ENCODE data around the gene AUTS2.

The AUTS2 gene

DNA sequence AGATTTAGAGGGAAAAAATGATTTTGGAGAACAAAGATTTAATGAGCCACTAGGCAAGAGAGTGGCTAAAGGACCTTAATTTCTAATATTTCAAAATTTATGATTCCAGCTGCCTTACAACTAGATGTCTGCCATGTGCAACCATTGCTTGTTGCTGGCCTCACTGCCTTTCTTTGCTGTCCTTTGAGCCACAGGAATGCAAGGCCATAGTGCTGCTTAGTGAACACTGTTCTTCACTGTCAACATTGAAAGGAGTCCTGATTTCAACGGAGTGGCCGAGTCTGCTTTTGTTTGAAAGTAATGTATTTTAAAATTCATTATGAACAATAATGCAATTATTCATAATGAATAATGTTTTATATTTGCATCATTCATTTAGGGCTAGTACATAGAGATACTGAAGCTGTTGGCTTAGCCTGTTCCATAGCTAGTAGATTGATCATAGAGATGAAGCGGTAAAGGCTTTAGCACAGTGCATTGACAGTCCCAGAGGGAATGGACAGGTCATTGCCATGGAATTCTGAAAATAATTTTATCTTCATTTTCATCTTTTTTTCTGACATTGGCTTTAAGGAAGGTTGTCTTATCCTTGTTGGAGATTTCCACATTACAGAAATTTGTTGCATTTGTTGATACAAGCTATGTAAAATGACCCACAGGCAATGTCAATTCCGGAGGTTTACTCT lies 544.1 kb downstream of the AUTS2 start:
- H3K36me3 ChIP-seq (ENCODE audit: insufficient read depth, low read length), result no peaks in the 10 kb centered on the region
- no peaks in the 10 kb centered on the region for H3K27me3 ChIP-seq (ENCODE audit: insufficient read depth, low read length)
- no peaks in the 10 kb centered on the region for H3K4me1 ChIP-seq (ENCODE audit: insufficient read depth, low read length)
- H2AFZ ChIP-seq (ENCODE audit: low read depth, low read length), result no peak overlapping the region
- H3K4me3 ChIP-seq (ENCODE audit: low read length), result no peak overlapping the region
- H3K9me3 ChIP-seq (ENCODE audit: low read length), result no peaks in the 10 kb centered on the region

DNA sequence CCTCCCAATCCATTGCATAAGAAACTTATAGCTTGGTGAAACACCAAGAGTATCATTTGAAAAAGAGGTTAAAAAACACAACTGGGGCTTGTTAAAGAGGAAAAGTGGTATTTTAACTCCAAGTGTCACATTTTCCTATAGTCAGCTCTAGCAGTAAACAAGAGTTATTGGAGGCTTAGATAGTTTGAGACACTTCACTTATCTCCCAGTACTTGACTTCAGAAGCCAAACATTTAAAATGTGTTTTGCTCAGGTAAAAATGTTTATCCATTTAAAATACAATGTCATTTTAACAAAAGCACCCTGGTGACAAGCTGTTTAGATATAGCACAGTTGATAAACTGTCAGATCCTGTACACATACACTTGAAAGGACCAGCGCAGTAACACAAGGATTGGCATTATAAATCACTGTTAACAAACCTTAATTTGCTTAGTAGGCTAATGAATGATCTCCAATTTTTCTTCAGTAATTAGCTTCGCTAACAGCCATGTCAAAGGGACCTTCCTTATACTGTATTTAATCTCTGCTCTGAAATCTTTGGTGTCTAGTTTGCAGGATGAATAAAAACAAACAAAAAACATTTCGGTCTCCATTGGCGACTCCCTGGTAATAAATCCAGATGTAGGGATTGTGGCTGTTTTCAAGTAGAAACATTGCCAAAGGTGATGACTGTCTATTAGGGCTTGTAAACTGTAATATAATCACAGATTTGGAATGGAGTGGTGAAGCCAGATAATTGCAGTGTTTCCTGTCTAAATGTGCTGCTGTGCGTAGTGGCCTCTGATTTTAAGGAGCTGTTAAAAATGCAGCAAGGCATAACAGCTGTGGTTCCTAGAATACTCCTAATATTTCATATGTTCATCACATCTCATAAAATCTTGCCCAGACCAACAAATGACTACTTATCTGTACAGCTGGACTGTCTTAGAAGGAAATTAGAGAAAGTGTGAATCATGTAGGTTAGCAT lies 545.1 kb downstream of the AUTS2 start:
- H3K4me3 ChIP-seq (ENCODE audit: low read length), result no peak overlapping the region
- H3K9me3 ChIP-seq (ENCODE audit: low read length), result no peaks in the 10 kb centered on the region
- no peaks in the 10 kb centered on the region for H3K36me3 ChIP-seq (ENCODE audit: insufficient read depth, low read length)
- no peaks in the 10 kb centered on the region for H3K4me1 ChIP-seq (ENCODE audit: insufficient read depth, low read length)
- no peaks in the 10 kb centered on the region for H3K27me3 ChIP-seq (ENCODE audit: insufficient read depth, low read length)
- no peak overlapping the region for H2AFZ ChIP-seq (ENCODE audit: low read depth, low read length)

DNA sequence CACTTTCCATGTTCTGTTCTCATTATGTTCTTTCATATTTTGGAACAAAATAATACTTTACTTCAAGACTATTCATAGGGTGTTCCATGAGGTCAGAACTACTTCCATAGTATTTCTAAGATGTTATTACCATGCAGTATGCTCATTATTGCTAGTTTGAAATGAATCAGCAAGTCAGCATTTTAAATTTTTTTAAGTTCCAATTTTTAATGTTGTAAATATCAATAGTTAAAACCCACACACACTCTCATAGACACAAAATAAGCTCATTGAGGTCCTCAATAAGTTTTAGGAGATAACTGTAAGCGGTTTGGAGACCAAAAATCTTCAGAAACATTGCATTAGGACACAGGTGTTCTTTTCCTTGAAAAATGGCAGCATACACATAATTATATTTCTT lies 550.7 kb downstream of the AUTS2 start:
- Histone ChIP-seq H3K4me1 (ENCODE audit: insufficient read depth, low read length) (peaks cover 4% of the 10 kb centered on the region), H3K36me3 (ENCODE audit: insufficient read depth, low read length) (no peaks in the 10 kb centered on the region), H3K27me3 (ENCODE audit: insufficient read depth, low read length) (no peaks in the 10 kb centered on the region), H3K4me3 (ENCODE audit: low read length) (no peak overlapping the region), H3K9me3 (ENCODE audit: low read length) (peaks cover 2% of the 10 kb centered on the region), H2AFZ (ENCODE audit: low read depth, low read length) (no peak overlapping the region)

DNA sequence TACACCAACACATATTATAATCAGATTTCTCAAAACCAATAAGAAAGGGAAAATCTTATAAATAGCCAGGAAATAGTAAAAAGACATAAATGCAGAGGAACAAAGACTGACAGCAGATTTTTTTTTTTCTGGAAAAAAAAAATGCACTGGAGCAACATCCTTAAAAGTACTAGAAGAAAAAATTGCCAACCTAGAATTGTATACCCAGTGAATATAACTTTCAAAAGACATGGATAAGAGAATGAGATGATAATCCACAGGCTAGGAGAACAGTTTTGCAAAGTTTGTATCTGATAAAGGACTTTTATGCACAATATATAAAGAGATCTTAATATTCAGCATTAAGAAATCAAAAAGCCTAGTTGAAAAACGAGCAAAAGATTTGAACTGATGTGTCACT lies 554.0 kb downstream of the AUTS2 start:
- Histone ChIP-seq H3K4me3 (ENCODE audit: low read length) (no peak overlapping the region), H3K9me3 (ENCODE audit: low read length) (peaks cover 2% of the 10 kb centered on the region), H3K36me3 (ENCODE audit: insufficient read depth, low read length) (no peaks in the 10 kb centered on the region), H3K4me1 (ENCODE audit: insufficient read depth, low read length) (peaks cover 4% of the 10 kb centered on the region), H3K27me3 (ENCODE audit: insufficient read depth, low read length) (no peaks in the 10 kb centered on the region), H2AFZ (ENCODE audit: low read depth, low read length) (no peak overlapping the region)

DNA sequence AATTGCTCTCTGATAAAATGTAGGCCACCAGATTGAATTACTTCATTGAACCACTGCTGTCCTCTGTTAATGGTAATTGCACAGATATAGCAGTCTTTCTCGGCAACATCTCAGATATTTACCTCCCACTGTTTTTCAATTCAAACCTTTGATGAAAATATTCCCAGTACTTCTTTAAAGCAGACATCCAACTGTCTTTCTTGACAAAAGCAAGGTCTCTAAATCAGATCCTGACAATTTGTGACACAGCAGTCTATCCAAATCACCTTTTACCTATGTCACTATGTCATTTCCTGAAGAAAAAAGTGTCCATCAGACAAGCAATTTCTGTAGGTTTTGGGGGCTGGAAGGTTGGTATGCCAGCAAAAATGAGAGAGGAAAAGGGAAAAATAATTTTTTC lies 555.7 kb downstream of the AUTS2 start:
- H3K36me3 ChIP-seq (ENCODE audit: insufficient read depth, low read length), result no peaks in the 10 kb centered on the region
- H3K9me3 ChIP-seq (ENCODE audit: low read length), result peaks cover 2% of the 10 kb centered on the region
- no peak overlapping the region for H2AFZ ChIP-seq (ENCODE audit: low read depth, low read length)
- H3K27me3 ChIP-seq (ENCODE audit: insufficient read depth, low read length), result no peaks in the 10 kb centered on the region
- peaks cover 4% of the 10 kb centered on the region for H3K4me1 ChIP-seq (ENCODE audit: insufficient read depth, low read length)
- no peak overlapping the region for H3K4me3 ChIP-seq (ENCODE audit: low read length)

DNA sequence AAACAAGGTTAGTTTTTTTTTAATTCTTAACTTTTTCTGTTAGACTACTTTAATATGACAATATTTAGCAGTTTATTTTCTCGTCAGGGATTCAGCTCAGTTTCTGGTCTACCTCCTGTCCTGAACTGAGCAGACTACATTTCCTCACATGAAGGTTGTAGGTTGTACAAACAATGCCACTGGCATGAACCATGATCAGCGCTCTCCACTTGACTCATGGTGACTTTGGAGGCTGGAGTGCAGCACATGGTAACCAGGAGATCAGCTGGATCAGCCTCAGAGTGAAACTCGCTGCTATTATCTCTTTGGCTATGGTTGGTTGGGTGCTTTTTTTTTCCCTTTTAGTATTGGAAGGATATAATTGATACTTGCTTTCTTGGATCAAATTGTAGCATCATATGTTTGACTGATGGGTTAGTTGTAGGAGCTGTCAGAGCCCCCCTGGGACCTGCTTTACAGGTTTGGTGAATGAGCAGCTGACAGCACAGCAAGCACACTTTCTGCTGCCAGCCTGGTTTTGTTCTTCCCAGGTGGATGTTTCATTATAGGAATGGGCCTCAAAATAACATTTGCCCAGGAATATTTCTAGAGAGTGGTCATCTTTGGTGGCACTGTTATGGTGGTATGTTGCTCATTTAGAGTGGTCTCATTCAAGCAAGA lies 556.4 kb downstream of the AUTS2 start:
- H3K4me3 ChIP-seq (ENCODE audit: low read length), result no peak overlapping the region
- H3K4me1 ChIP-seq (ENCODE audit: insufficient read depth, low read length), result peaks cover 4% of the 10 kb centered on the region
- no peaks in the 10 kb centered on the region for H3K36me3 ChIP-seq (ENCODE audit: insufficient read depth, low read length)
- H3K27me3 ChIP-seq (ENCODE audit: insufficient read depth, low read length), result no peaks in the 10 kb centered on the region
- H2AFZ ChIP-seq (ENCODE audit: low read depth, low read length), result no peak overlapping the region
- H3K9me3 ChIP-seq (ENCODE audit: low read length), result peaks cover 2% of the 10 kb centered on the region

DNA sequence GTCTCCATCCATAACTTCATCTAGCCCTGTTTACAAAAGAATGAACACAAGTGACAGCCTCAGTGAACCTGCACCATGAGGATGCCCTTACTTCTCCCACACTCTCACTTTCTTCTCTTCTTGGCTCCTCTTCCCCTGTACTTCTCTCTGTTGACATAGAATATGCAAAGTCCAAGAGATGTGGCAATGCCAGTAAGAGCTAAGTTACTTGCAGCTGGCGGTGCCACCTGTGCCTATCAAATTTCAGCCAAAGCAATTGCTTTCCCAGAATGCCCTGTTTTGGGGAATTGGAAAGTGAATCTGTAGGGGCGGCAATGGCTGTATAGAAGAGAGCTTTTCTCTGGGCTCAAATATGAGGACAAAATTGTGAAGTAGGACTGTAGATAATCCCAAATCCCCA lies 557.8 kb downstream of the AUTS2 start:
- H3K9me3 ChIP-seq (ENCODE audit: low read length), result peaks cover 2% of the 10 kb centered on the region
- H2AFZ ChIP-seq (ENCODE audit: low read depth, low read length), result no peak overlapping the region
- no peaks in the 10 kb centered on the region for H3K36me3 ChIP-seq (ENCODE audit: insufficient read depth, low read length)
- H3K4me1 ChIP-seq (ENCODE audit: insufficient read depth, low read length), result peaks cover 8% of the 10 kb centered on the region
- H3K4me3 ChIP-seq (ENCODE audit: low read length), result no peak overlapping the region
- H3K27me3 ChIP-seq (ENCODE audit: insufficient read depth, low read length), result no peaks in the 10 kb centered on the region

DNA sequence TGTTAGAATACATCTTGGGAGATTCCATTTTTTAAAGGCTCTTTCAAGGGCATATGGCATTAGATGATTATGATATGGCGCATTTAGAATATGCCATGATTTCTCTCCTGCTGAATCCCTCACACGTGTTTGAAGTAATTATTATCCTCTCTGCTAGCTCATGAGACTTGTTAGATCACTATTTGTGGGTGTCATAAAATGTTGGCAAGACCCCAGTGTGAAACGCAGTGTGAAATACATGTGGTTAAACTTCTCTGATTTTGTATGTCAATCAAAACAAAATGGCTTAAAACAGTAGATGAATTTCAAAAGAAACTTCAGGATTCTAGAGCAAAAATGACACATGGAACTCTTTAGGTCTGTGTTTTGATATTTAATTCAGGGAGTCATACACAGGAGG lies 560.8 kb downstream of the AUTS2 start:
- Histone ChIP-seq H3K9me3 (ENCODE audit: low read length) (no peaks in the 10 kb centered on the region), H2AFZ (ENCODE audit: low read depth, low read length) (no peak overlapping the region), H3K4me1 (ENCODE audit: insufficient read depth, low read length) (peaks cover 13% of the 10 kb centered on the region), H3K4me3 (ENCODE audit: low read length) (no peak overlapping the region), H3K27me3 (ENCODE audit: insufficient read depth, low read length) (no peaks in the 10 kb centered on the region), H3K36me3 (ENCODE audit: insufficient read depth, low read length) (no peaks in the 10 kb centered on the region)

DNA sequence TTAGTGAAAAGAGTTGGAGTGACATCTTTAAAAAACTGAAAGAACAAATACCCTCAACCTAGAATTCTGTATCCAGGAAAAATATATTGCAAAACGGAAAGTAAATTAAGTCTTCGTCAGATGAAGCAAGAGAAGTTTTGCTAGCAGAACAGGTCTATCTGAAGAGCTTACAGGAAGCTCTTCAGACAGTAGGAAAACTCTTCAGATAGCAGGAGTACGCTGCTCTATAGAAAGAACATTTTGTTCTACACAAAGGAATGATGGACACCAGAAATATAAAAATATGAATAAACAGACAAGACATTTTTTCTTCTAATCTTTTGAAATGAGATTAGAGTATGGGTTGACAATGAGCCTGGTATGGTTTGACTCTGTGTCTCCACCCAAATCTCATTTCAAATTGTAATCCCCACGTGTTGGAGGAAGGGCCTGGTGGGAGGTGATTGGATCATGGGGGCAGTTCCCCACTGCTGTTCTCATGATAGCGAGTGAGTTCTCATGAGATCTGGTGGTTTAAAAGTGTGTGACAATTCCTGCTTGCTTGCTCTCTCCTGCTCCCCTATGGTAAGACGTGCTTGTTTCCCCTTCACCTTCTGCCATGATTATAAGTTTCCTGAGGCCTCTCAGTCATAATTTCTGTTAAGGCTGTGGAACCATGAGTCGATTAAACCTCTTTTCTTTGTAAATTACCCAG lies 567.3 kb downstream of the AUTS2 start:
- Histone ChIP-seq H2AFZ (ENCODE audit: low read depth, low read length) (no peak overlapping the region), H3K9me3 (ENCODE audit: low read length) (no peaks in the 10 kb centered on the region), H3K36me3 (ENCODE audit: insufficient read depth, low read length) (no peaks in the 10 kb centered on the region), H3K4me1 (ENCODE audit: insufficient read depth, low read length) (peaks cover 13% of the 10 kb centered on the region), H3K27me3 (ENCODE audit: insufficient read depth, low read length) (no peaks in the 10 kb centered on the region), H3K4me3 (ENCODE audit: low read length) (no peak overlapping the region)

DNA sequence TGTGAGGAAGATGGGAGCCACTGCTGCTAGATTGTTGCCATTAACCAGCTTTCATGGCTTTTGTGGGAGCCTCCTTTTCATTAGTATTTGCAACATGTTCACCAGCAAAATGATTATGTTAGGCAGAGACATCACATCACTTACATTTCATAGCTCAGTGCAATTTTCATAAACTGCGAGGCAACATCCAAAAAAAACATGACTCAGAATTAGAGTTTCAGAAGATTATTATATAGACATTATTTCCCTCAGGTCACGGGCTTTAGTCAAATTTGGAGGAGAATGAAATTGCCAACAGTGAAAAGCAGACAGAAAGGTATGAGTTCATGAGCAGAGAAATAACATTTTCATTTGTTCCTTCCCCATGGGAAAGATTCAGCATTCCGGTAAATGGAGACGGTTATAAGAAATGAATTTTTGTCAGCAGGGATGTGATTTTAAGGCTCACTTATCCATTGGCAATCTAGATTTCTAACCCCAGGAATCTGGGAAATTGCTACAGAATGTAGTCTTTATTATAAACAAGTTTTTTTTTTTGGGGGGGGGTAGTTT lies 573.2 kb downstream of the AUTS2 start:
- Histone ChIP-seq H2AFZ (ENCODE audit: low read depth, low read length) (no peak overlapping the region), H3K4me1 (ENCODE audit: insufficient read depth, low read length) (no peaks in the 10 kb centered on the region), H3K4me3 (ENCODE audit: low read length) (no peak overlapping the region), H3K36me3 (ENCODE audit: insufficient read depth, low read length) (no peaks in the 10 kb centered on the region), H3K27me3 (ENCODE audit: insufficient read depth, low read length) (no peaks in the 10 kb centered on the region), H3K9me3 (ENCODE audit: low read length) (no peaks in the 10 kb centered on the region)

DNA sequence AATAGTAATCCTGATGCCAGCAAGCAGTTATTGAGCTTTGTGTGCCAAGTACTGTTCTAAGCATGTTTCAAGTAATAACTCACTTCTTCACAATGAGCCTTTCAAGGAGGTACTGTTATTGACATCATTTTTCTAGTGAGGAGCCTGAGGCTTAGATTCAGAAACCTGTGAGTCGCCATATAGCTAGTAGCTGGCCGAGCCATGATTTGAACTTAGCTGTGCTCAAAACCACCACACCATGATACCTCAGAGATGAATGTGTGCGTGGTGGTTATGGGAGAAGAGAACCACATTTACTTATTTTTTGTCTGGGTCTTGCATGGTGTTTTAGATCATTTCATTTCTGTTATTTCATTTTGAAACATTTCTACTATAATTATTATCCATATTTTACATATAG lies 578.9 kb downstream of the AUTS2 start:
- H2AFZ ChIP-seq (ENCODE audit: low read depth, low read length), result no peak overlapping the region
- no peak overlapping the region for H3K4me3 ChIP-seq (ENCODE audit: low read length)
- no peaks in the 10 kb centered on the region for H3K27me3 ChIP-seq (ENCODE audit: insufficient read depth, low read length)

DNA sequence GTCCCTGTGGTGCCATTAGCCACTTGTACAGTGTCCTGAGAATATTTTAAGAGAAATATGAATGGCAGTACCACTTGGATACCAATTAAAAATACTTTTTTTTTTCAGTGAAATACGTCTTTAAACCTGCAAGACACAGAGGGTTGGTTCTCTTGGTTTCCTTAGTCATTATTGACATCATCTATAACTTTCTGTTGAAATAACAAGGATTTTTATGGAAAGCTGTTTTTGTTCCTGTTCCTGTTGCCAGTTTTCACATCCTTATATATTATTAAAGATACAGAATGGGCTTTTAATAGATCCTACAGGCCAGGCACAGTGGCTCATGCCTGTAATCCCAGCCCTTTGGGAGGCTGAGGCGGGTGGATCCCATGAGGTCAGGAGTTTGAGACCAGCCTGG lies 579.9 kb downstream of the AUTS2 start:
- no peaks in the 10 kb centered on the region for H3K9me3 ChIP-seq (ENCODE audit: low read length)
- no peak overlapping the region for H3K4me3 ChIP-seq (ENCODE audit: low read length)
- no peak overlapping the region for H2AFZ ChIP-seq (ENCODE audit: low read depth, low read length)
- no peaks in the 10 kb centered on the region for H3K27me3 ChIP-seq (ENCODE audit: insufficient read depth, low read length)
- peaks cover 1% of the 10 kb centered on the region for H3K4me1 ChIP-seq (ENCODE audit: insufficient read depth, low read length)
- no peaks in the 10 kb centered on the region for H3K36me3 ChIP-seq (ENCODE audit: insufficient read depth, low read length)

More for the DNA sequence above, 578.9 kb downstream of the AUTS2 start:
- Histone ChIP-seq H3K9me3 (ENCODE audit: low read length) (no peaks in the 10 kb centered on the region), H3K36me3 (ENCODE audit: insufficient read depth, low read length) (no peaks in the 10 kb centered on the region), H3K4me1 (ENCODE audit: insufficient read depth, low read length) (no peaks in the 10 kb centered on the region)

Measured in neuron (in vitro differentiated cells).